ENCODE measurements around the gene LIMA1.
"Not testable (repeated sequence)": the region's sequence is repeated elsewhere in the genome, so short reads cannot be mapped to it uniquely, and the experiment has no call there.

The LIMA1 gene

DNA sequence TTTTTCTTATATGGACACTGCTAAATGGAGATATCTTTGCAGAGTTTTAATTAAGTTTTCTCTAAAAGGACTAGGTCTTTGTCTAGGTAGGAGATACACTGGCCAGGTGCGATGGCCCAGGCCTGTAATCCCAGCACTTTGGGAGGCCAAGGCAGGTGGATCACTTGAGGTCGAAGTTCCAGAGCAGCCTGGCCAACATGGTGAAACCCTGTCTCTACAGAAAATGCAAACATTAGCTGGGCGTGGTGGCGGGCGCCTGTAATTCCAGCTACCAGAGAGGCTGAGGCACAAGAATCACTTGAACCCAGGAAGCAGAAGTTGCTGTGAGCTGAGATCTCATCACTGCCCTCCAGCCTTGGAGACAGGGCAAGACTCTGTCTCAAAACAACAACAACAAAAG is 99.1 kb downstream of the LIMA1 start:
- no peak for DNase-seq

DNA sequence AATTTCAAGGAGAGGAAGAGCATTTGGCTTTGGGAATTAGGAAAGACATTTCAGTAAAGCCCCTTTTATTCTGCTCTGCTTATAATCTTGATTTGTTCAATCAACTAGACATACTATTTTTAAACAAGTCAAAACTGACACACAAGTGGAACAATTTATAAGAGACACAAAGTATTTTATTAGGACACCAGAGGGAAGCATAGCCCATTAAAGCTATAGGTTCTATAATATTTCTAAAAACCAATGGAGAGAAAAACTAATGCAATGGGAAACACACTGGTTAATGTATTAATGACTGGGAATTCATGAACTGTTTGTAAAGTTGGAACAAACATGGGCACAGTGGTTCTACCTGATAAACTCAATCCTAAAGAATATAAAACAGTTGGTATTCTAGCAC is 100.9 kb downstream of the LIMA1 start:
- no peak for DNase-seq

- peak; percentile 10 for DNase-seq
Observed at GRCh38 chr12:50181691-50182090, 101.6 kb downstream of the LIMA1 start.

- DNase-seq = no peak
Observed at GRCh38 chr12:50175716-50176026, 107.6 kb downstream of the LIMA1 start.

- DNase-seq = peak; percentile 52
Observed at GRCh38 chr12:50174971-50175715, 108.2 kb downstream of the LIMA1 start.

GRCh38 chr12:50167049-50167828 is 116.1 kb downstream of the LIMA1 start, which contains the start of gene CERS5:
TSS of gene CERS5 (minus strand) at chr12:50167369. CDS start at chr12:50167297, 72 bp downstream.
- DNase-seq = peak; percentile 96

GRCh38 chr12:50166799-50167048 is 116.6 kb downstream of the LIMA1 start:
- no peak for DNase-seq

DNA sequence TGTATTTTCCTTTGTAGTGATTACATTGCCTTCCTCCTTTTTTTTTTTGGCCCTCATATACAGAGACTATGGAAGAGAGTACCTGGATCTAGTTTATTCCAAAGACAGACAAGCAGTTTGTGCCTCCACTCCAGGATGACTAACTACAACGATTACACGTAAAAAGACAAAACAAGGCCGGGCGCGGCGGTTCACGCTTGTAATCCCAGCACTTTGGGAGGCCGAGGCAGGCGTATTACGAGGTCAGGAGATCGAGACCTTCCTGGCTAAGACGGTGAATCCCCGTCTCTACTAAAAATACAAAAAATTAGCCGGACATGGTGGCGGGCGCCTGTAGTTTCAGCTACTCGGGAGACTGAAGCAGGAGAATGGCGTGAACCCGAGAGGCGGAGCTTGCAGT is 118.4 kb downstream of the LIMA1 start:
- no peak for DNase-seq

DNA sequence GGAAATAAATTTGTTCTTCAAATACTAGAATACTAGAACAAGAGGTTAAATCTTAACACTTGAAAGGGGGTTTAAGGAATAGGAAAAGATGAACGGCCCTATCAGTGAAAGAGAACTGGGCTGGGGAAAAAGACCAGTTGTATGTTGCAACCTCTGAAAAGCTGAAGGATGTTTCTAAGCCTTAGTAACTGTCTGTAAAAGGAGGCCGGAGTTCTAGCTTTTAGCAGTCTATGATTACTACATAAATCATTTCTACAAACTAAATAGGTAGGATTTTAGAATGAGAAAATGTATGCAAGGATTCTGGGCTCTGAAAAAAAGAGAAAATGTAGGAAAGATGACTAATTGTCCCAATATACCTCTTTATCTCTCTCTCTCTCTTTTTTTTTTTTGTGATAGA is 121.1 kb downstream of the LIMA1 start:
- no peak for DNase-seq

GRCh38 chr12:50160643-50161042 is 122.7 kb downstream of the LIMA1 start:
- no peak for DNase-seq

DNA sequence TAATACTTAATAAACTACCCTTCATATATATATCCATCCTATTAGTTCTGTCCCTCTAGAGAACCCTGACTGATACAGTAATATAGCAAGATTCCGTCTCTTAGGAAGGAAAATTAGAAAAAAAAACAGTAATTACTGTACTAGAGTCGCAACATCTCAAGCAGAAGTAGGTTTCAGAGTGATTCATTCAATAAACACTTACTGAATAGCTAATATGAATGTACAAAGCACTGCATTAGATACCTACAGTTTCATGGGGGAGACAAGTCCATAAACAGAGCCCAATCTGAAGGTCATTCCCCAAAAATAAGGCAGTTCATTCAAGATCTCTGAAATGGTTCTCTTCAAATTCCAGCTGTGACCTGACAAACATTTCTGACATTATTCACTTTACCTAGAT is 126.1 kb downstream of the LIMA1 start:
- no peak for DNase-seq

- no peak for DNase-seq
Observed at GRCh38 chr12:50156641-50157040, 126.7 kb downstream of the LIMA1 start.

DNA sequence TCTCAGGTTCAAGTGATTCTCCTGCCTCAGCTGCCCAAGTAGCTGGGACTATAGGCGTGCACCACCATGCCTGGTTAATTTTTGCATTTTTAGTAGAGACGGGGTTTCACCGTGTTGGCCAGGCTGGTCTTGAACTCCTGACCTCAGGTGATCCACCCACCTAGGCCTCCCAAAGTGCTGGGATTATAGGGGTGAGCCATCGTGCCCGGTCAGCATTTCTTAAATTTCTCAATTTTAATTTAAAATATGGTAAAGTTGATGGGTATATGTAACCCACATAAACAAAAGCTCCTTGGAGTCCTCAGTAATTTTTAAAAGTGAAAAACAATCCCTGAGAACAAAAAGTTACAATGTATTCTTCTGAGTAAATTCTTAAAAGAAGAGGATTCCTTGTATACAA is 128.4 kb downstream of the LIMA1 start:
- not testable (repeated sequence) for DNase-seq

- DNase-seq = no peak
Observed at GRCh38 chr12:50151047-50151687, 132.2 kb downstream of the LIMA1 start.

- DNase-seq = no peak
Observed at GRCh38 chr12:50149311-50149710, 134.0 kb downstream of the LIMA1 start.

GRCh38 chr12:50148011-50148410 is 135.3 kb downstream of the LIMA1 start:
- not testable (repeated sequence) for DNase-seq

DNA sequence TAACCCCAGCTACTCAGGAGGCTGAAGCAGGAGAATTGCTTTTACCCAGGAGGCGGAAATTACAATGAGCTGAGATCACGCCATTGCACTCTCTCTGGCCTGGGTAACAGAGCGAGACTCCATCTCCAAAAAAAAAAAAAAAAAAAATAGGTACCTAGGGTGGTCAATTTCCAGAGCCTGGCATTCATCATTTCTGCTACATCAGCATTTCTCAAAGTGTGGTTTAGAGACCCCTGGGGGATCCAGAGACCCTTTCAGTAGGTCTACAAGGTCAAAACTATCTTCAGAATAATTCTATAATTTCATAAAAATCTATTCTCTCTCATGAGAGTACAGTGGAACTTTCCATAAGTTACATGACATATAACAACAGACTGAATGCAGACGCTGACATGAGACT is 136.0 kb downstream of the LIMA1 start:
- DNase-seq = no peak

GRCh38 chr12:50145439-50145838 is 137.9 kb downstream of the LIMA1 start:
- no peak for DNase-seq

- DNase-seq = no peak
Observed at GRCh38 chr12:50142993-50143392, 140.3 kb downstream of the LIMA1 start.

- DNase-seq = peak; percentile 45
Observed at GRCh38 chr12:50132505-50133135, 150.7 kb downstream of the LIMA1 start.

DNA sequence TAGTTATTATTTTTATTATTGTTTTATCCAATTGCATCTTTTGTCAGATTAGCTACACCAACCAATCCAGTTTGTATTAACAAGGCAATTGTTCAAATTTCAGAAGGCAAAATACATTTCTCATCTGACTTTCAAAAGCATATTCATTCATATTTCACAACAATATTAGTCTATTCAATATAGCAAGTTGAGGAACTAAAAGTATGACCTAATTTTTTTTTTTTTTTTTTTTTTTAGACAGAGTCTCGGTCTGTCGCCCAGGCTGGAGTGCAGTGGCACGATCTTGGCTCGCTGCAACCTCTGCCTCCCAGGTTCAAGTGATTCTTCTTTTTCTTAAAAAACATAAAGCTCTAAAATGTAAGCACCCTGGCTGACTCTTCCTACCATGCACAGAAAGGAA is 154.0 kb downstream of the LIMA1 start:
- DNase-seq = no peak

DNA sequence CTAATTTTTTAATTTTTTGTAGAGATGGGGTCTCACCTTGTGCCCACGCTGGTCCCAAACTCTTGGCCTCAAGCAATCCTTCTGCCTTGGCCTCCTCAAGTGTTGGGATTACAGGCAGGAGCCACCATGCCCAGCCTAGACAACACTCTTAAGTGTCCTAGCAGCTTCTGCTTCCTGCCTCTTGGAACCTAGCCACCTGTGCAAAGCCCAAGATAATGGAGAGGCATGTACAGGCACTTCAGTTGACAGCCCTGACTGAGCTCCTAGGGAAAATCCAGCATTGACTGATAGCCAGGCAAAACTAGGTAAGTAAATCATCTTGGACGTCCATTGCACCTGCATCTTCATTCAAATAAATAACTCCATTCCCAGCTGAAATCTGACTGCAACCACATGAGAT is 155.8 kb downstream of the LIMA1 start:
- no peak for DNase-seq
